Limb (tissue), 2 donors: Measurements from ENCODE around the gene ACAA1.
"Not testable (repeated sequence)": the region's sequence is repeated elsewhere in the genome, so short reads cannot be mapped to it uniquely, and the experiment has no call there.

Experiments
- DNase-seq, 2 donors: peaks; one replicate each; pipeline ENCODE4 v3.0.0-alpha.2; 2016; ENCODE audit errors: extremely low spot score in 2 of 2

Gene ACAA1

GRCh38 chr3:38083254-38083653 is 53.7 kb downstream of the ACAA1 start:
- not testable (repeated sequence) for DNase-seq

- not testable (repeated sequence) for DNase-seq
Observed at GRCh38 chr3:38082296-38082695, 54.6 kb downstream of the ACAA1 start.

- not testable (repeated sequence) for DNase-seq
Observed at GRCh38 chr3:38077073-38077472, 59.9 kb downstream of the ACAA1 start.
